GM19035 (cell line): ENCODE measurements around the gene ENDOV.
A peak's percentile ranks its signal among the peaks of the same experiment; 100 is the strongest.
"Not testable (repeated sequence)": the region's sequence is repeated elsewhere in the genome, so short reads cannot be mapped to it uniquely, and the experiment has no call there.

Experiments used
- ATAC-seq: cut with Tn5 transposase; IDR thresholded peaks from one replicate; pipeline ENCODE4 v1.9.1; 2021; ENCODE audit not compliant: unreplicated experiment

Gene ENDOV

DNA sequence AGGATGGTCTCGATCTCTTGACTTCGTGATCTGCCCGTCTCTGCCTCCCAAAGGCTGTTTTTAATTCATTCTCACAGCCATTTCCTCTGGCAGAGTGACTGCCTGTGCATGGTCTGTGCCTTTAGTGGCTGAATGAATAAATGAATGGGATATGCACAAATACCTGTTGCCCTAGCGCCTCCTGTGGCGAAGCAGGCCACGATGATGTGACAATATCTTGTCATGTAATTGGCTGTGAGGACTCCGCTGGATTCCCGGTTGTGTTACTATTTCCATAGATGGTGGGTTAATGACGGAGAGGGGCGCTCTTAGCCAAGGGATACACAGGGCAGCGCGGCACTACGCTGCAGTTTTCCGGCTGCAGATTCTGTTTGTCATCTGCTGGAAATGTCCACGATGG, 26.8 kb upstream of the ENDOV start:
- ATAC-seq, result no peak

DNA sequence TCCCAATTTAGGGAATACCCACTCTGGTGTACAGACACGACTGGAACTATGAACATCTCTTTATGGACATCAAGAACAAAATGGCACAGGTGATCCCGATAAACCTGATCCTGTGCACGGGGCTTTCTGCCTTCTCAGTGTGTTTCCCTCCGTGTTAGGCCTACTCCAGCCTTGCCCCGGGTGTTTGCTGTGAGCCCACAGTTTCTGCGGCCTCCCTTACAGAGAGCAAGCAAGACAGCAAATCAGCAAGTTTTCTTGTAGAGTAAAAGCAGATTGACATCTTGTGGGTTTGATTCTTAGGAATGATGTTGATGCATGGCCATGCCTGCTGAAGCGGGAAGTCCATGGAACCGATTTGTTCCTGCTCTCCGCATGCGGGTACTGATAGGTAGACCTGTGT, 26.4 kb upstream of the ENDOV start:
- ATAC-seq, result no peak

DNA sequence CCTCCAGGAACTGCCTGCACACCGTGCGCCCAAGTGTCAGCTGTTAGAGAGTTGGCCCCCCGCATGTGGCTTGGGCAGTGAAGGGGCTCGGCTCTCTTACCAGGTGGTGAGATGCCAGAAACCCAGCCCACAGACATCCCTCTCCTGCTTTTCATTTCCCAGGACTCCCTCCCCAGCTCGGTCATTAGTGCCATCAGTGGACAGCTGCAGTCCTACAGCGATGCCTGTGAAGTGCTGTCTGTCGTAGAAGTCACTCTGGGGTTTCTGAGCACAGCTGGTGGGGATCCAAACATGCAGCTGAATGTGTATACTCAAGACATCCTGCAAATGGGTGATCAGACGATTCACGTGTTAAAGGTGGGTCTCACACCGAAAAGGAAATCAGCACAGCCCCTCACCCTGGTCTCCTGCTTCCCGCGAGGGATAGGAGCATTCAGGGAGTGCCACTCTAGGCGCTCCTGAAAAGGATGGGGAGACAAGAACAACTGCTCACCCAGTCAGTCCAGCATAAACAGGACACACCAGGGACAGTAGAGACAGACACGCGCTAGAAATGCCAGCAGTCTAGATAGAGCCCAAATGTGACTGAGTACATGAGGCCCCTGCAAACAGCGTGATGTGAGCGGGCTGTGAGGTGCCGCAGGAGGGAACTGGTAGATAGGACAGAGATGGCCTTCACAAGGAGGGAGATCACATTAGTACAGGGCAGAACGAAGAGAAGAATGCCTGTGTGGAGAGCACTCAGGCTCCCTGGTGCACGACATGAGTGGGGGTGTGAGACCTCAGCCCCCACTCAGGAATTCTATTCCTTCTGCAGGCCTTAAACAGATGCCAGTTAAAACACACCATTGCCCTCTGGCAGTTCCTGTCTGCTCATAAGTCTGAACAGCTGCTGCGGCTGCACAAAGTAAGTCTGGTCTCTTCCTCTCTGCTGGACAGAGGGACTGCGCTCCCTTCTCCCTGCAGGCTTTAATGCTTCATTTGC, 25.7 kb upstream of the ENDOV start:
- ATAC-seq, result no peak

DNA sequence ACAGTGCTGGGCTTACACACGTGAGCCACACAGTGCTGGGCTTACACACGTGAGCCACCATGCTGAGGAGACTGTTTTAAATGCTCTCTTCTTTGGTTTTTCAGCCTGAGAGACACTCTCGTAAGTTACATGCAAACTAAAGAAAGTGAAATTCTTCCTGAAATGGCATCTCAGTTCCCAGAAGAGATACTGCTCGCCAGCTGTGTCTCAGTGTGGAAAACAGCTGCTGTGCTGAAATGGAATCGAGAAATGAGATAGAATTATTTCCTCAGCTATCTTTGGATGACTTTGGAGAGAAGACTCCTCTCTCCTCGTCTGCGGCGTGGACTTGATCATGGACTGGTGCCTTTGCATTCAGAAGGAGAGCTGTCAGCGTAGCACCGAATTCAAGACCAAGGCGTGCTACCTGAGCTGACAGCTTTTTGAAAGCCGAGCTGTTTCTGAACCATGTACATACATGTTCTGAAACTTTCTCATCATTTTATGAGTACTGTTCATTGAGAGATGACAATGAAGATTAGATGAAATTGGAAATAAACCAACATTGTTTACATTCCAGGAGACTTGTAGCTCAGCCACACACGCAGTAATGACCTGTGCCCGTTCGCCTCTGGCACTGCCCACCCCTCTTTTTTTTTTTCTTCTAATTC, 21.6 kb upstream of the ENDOV start:
- no peak for ATAC-seq

DNA sequence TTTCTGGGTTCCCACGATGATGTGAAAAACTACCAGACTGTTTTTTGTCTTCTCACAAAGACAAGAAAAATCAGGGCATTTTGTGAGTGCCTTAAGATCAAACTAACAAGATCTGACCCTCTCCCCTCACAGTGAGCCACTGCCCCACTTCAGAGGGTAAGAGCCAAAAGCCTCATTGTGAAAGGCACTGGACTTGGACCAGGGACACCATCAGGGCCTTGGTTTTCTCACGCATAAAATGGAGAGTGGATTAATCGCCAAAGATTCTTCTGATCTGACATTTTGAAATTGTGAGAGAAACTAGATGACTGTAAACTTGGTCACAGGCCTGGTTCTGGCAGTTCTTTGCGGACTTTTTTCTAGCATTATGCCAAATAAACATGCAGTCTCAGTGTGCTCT, 21.0 kb upstream of the ENDOV start:
- ATAC-seq, result no peak

DNA sequence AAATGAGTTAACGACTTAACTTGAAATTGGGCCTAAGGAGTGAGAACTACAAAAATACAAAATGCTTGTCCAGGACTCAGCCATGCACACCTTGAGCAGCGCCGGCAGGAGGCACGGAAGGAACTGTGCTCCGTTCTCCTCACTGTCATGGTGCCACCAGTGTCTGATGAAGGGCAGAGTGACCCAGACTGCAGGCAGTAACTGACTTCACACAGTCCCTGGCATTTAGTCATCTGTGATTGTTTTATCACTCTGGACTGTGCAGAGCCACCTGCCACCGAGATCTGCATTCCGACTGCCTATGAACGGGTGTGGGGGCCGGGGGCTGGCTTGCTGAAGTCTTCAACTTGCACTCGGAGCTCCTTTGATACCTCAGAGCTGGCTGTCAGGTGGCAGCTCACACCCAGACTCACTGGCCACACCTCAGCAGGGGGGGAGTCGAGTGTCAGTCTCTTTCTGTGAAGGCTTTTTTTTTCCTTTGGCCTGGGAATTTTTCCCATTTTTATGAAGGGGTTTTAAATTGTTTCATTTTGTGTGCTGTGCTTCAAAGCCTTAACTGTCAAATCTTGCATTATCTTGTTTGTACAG, 20.2 kb upstream of the ENDOV start:
- ATAC-seq, result no peak

DNA sequence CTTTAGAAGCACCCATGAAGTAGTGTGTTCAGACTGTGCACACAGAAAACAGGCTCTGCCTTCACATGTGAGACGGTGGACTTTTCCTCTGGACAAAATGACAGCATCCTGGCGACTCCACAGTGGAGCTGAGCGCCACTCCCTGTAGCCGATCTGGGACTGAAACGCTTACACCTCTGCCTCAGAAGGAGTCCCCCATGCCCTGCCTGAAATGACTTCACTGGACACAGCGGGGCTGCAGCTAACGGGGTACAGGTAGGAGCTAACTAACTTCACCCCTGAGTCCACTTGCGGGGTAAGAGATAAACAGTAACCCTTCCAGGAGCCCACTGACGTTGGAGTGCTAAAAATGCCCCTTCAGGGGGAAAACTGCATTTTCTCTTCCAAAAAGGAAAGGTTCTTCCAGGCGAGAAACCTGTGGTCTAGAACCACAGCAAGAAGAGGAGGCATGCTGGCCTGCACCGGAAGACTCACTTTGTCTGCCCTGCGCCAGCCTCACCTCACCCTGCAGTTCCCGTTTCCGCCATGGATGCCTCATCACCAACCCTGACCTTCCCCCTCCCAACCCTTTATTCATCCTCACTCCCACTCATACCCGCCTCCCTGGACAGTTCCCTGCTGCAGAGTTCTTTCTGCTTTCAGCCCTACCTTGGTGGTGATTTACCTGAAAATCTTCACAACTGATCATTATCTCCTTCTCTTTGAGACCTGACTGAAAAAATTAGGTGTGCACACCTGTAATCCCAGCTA, 19.4 kb upstream of the ENDOV start:
- ATAC-seq, result no peak

DNA sequence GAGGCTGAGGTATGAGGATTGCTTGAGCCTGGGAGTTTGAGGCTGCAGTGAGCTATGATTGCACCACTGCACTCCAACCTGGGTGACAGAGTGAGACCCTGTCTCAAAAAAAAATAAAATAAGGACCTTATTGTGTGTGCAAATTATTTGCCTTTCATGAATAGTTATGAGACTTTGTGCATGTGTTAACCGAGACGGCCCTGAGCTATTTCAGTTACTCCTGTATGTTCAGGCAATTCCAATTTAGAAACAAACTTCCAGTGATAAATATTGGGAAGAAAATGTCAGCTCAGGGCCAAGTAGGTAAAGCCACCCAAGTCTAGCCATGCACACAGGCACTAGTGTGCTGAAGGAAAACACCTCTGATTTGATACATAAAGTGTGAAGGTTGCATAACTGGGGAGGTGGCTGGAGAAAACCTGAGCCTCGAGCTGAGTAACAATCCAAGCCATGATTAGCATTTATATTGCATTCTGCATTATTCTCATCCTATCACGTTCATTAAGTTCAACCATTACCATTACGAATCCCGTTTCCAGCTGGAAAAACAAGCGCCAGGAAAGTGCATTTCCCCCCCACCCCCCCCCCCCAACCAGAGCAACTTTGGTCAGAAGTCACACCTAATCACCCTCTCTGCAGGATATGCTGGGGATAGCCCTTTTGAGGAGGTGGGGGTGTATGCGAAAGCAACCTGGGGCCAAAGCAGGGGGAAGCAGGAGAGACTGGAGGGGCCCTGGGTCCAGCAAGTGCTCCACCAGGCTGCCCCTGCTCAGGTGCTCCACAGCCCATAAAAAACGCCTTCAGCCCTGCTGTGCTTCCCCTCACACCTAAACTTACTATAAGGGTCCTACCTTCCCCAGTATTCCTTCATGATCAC, 18.6 kb upstream of the ENDOV start:
- no peak for ATAC-seq

DNA sequence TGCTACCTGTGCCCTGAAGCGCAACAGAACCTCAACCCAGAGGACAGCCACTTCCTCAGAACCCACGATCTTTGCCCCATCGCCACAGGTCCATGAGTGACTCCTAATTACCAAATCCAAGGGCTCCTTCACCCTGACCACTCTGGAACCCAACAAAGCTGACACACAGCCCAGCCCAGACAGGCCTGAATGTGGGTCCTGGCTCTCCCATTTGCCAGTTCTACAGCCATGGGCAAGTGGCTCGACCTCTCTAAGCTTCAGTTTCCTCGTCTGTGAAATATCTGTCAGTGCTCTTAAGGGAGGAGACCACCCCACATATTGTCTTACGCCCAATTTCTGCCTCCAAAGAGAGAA, 18.0 kb upstream of the ENDOV start:
- ATAC-seq, result no peak

DNA sequence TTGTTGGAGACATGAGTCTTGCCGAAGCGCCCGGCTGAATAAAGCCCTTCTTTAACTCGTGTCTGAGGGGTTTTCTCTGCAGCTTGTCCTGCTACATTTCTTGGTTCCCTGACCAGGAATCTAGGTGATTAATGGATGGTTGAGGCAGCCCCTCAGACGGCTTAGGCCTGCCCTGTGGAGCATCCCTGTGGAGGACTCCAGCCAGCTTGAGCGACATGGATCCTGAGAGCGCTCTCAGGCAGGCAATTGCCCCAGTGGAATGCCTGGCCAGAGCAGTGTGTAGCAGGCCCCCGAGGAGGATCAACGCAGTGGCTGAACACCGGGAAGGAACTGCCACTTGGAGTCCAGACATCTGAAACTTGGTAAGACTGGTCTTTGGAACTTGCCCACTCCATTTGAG, 17.3 kb upstream of the ENDOV start:
- ATAC-seq, result no peak

DNA sequence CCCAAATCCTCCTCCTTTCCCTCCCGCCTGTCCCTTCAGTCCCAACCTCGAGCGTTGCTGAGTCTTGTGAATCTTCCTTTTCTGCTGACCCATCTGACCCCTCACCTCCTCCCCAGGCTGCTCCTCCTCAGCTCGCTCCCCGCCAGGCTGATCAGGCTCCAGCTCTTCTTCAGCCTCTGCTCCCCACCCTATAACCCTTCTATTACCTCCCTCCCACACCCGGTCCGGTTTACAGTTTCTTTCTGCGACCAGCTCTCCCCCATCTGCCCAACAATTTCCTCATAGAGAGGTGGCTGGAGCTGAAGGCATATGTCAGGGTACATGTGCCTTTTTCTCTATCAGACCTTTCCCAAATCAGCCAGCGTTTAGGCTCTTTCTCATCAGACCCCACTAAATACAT, 13.9 kb upstream of the ENDOV start:
- ATAC-seq, result not testable (repeated sequence)

DNA sequence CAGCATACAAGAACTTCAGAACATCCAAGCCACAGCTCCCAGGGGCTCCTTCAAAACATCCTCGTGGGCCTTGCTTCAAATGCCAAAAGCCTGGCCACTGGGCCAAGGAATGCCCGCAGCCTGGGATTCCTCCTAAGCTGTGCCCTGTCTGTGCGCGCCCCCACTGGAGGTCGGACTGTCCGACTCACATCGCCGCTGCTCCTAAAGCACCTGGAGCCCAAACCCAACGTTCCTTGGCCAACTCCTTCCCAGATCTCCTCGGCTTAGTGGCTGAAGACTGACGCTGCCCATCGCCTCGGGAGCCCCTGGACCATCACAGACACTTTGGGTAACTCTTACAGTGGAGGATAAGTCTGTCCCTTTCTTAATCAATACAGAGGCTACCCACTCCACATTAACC, 12.9 kb upstream of the ENDOV start:
- not testable (repeated sequence) for ATAC-seq

DNA sequence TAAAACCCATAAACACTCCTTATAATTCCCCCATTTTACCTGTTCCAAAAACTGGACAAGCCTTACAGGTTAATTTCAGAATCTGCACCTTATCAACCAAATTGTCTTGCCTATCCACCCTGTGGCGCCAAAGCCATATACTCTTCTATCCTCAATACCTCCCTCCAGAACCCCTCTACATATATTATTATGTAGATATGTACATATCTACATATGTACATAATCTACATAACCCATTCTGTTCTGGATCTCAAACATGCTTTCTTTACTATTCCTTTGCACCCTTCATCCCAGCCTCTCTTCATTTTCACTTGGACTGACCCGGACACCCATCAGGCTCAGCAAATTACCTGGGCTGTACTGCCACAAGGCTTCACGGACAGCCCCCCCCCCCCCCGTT, 12.0 kb upstream of the ENDOV start:
- ATAC-seq, result no peak

DNA sequence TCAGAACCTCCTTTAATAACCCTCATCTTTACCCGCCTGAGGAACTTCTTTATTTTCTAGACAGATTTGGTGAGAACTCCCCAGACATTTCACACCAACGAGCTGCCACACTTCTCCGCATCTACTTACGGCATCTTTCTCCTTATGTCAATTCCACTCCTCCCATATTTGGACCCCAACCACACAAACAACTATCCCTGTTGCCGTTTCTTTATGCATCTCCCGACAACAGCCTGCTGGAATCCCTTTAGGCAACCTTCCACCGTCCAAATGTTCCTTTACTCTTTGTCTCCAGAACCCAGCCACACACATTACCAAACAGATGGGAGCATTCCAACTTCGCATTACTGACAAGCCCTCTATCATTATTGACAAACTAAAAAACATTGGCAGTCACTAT, 8.8 kb upstream of the ENDOV start:
- no peak for ATAC-seq

DNA sequence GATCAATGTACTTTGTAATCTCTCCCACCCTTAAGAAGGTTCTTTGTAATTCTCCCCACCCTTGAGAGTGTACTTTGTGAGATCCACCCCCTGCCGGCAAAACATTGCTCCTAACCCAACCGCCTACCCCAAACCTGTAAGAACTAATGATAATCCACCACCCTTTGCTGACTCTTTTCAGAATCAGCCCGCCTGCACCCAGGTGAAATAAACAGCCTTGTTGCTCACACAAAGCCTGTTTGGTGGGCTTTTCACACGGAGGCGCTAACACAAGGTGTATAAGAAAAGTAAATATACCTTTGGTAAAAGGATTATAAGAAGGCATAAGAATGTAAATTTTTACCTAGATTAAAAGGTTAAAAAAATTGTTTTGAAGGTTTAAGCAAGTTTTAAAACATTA, 7.0 kb upstream of the ENDOV start:
- ATAC-seq, result not testable (repeated sequence)

DNA sequence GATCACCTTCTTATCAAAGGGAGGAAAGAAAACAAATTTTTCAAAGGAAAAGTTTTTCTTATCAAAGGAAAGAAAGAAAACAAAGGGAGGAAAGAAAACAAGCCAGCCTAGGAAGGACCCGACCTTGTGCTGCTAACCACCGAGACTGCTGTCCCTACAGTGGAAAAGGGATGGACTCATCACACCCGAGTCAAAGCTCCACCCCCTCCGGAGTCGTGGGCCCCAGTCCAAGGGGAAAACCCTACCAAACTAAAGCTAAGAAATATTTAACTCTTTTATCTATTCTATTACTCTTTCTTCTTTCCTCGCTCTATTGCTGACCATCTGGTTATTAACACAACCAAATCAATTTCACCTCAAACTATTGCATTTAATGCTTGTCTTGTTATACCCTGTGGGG, 6.1 kb upstream of the ENDOV start:
- no peak for ATAC-seq

DNA sequence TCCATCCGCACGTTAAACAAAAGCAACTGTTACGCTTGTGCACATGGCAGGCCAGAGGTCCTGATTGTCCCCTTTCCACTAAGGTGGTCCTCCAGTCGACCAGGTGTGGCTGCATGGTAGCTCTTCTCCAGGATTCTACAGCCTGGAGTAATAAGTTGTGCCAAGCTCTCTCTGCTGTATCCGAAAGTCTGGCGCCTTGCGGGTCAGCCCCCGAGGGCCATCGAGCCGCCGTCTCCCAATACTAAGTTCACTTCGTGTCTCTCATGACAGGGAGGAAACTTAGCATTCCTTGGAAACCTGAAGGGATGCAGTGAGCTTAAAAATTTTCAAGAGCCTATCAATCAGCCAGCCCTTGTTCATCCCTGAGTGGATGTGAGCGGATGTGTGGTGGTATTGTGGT, 5.3 kb upstream of the ENDOV start:
- ATAC-seq, result no peak

DNA sequence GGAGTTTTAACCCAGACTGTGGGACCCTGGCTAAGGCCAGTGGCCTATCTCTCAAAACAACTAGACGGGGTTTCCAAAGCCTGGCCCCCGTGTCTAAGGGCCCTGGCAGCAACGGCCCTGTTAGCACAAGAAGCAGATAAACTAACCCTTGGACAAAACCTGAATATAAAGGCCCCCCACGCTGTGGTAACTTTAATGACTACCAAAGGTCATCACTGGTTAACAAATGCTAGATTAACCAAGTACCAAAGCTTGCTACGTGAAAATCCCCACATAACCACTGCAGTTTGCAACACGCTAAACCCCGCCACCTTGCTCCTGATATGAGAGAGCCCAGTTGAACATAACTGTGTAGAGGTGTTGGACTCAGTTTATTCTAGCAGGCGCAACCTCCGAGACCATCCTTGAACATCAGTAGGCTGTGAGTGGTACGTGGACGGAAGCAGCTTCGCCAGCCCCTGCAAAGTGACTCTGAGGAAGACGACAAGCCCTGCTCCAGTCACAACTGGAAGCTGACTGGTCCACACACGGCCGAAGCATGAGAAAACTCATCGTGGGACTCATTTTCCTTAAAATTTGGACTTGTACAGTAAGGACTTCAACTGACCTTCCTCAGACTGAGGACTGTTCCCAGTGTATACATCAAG, 4.4 kb upstream of the ENDOV start:
- ATAC-seq, result not testable (repeated sequence)

DNA sequence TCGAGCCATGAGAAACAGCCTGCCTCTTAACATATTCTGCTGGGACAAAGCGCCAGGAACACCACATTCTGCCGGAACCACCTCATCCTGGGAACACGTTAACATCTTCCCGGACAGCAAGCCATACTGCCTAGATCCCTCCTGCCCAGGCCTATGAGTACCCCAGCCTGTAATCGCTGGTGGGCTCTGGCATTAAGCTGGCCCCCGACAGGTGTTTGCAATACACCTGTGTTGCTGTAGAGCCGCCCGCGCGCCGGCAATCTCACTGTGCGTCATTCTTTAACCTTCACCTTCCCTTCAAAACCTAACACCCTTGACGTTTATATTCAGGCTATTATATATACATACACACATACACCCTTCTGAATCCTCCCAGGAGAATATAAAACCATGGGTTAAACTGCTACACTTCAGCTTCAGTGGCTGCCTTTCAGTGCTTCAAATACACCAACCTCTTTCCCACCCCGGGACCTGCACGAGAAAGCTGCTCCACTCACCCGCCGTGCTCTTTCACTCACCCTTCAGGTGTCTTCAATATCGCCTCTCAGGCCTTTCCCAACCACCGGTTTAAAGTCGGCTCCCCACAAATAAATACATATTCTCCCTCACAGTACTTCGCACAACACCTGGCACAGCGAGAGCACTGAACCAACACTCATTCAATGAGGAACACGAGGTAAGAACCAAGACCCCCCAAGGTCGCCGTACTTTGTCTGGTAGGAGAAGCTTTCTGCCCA, 1.0 kb upstream of the ENDOV start:
- ATAC-seq, result no peak

DNA sequence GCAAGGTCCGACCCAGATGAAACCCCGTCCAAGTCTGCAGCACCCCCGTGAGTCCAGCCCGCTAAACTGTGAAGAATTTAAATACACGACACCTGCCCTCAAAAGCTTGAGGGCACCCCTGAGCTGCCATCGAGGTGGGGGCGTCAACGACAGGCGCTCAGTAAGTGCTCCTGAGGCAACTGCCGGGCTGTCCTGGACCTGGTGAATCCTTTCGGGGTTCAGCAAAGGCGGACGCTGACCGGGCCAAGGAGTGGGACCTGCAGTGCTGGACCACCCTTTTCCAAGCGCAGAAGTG, 512 bp upstream of the ENDOV start:
- ATAC-seq, result peak; percentile 14
